DND-41 (cell line): ENCODE results near the gene ZFYVE28.

ENCODE experiments used
- ATAC-seq: fragments of 200-7000 bp; cut with Tn5 transposase; 3 replicates; pipeline ENCODE4 v1.9.1; 2021; ENCODE audit warnings: low read depth; ENCODE audit not compliant: insufficient read depth
- DNase-seq: peaks from one replicate; pipeline ENCODE4 v3.0.0-alpha.2; 2020
- H2AFZ ChIP-seq: 2 replicates; pipeline ENCODE4 v1.6.0; 2012; ENCODE audit warnings: low read depth, low read length
- H3K27ac ChIP-seq: 2 replicates; pipeline ENCODE4 v1.5.1; 2012; ENCODE audit warnings: low read length, inconsistent platforms
- H3K27me3 ChIP-seq: fragments of 200-600 bp; sonication (generic); 2 replicates; pipeline ENCODE4 v1.6.0; 2012; ENCODE audit warnings: low read length, mild to moderate bottlenecking, inconsistent platforms; ENCODE audit not compliant: insufficient read depth, poor library complexity
- H3K36me3 ChIP-seq: 2 replicates; pipeline ENCODE4 v1.5.1; 2012; ENCODE audit warnings: low read length, inconsistent platforms; ENCODE audit not compliant: insufficient read depth
- H3K4me1 ChIP-seq: 2 replicates; pipeline ENCODE4 v1.5.1; 2012; ENCODE audit warnings: mild to moderate bottlenecking, low read length; ENCODE audit not compliant: insufficient read depth
- H3K4me2 ChIP-seq: 2 replicates; pipeline ENCODE4 v1.6.0; 2012; ENCODE audit warnings: mild to moderate bottlenecking, moderate library complexity, low read length, inconsistent platforms; ENCODE audit not compliant: insufficient read depth
- H3K4me3 ChIP-seq, 2 experiments: fragments of 200-600 bp in 1 of 2; shearing (Covaris generic) in 1 of 2; 2 replicates each; pipeline ENCODE4 v1.5.1; 2012 to 2016; ENCODE audit warnings: inconsistent platforms in 2 of 2, low read length in 2 of 2, mild to moderate bottlenecking in 2 of 2, low read depth in 1 of 2, moderate library complexity in 1 of 2
- H3K79me2 ChIP-seq: 2 replicates; pipeline ENCODE4 v1.6.0; 2012; ENCODE audit warnings: low read length, inconsistent platforms; ENCODE audit not compliant: insufficient read depth
- H3K9ac ChIP-seq: 2 replicates; pipeline ENCODE4 v1.6.0; 2012; ENCODE audit warnings: low read depth, mild to moderate bottlenecking, inconsistent platforms, low read length, moderate library complexity
- H3K9me3 ChIP-seq: 2 replicates; pipeline ENCODE4 v1.5.1; 2012; ENCODE audit warnings: low read length, moderate library complexity, mild to moderate bottlenecking, inconsistent platforms; ENCODE audit not compliant: insufficient read depth, severe bottlenecking
- H4K20me1 ChIP-seq: 2 replicates; pipeline ENCODE4 v1.6.0; 2012; ENCODE audit warnings: low read length; ENCODE audit not compliant: insufficient read depth
- EZH2 ChIP-seq: IDR thresholded peaks from 3 replicates; pipeline ENCODE4 v1.6.1; 2012; ENCODE audit warnings: borderline replicate concordance, low read depth, mild to moderate bottlenecking, moderate library complexity, low read length, inconsistent platforms; ENCODE audit not compliant: severe bottlenecking
- TF ChIP-seq, protein P1 (sequence below): IDR thresholded peaks from 2 replicates; pipeline ENCODE4 v1.5.1; 2012; ENCODE audit warnings: borderline replicate concordance, low read length, moderate library complexity, mild to moderate bottlenecking; ENCODE audit not compliant: poor library complexity, severe bottlenecking; ENCODE audit errors: extremely low read depth

The ZFYVE28 gene

DNA sequence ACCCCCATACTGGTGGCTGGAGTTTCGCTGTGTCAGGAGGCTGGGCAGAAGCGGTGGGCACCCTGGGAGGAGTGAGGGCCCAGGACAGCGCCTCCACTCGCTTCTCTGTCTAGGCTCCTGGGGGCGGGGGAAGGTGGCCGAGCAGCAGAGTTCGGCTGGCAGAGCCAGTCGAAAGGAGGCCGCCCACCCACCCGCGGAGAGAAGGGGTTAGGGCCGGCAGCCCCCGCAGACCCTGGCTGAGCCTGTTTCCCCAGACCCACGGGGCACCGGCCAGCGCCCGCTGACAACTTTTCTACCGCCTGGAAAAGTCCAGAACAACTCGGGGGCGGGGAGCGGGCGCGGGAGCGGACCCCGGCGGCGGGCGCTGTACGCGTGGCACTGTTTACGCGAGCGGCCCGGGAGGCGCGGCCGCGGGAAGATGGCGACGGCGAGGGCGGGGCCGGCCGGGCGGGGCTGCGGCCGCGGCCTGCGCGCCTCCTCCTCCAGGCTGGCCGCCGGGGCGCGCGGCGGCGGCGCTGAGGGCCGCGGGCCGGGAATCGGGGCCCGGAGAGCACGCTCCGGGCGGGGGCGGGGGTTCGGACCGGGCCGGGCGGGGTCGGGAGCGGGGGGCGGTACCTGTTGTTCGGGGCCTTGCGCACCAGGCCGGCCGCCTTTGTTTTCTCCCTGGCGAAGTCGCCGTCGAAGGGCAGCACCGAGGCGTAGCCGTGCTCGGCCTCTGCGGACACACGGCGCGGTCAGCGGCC, 157.2 kb downstream of the ZFYVE28 start:
- Histone ChIP-seq H3K36me3 (peaks cover 40% of the 10 kb centered on the region), H4K20me1 (peaks cover 46% of the 10 kb centered on the region), H3K4me1 (peaks cover 37% of the 10 kb centered on the region), H2AFZ (peak overlapping the region; percentile 79), H3K4me2 (peak overlapping the region; percentile 85), H3K27ac (peak overlapping the region; percentile 67), H3K4me3 (peak overlapping the region; percentile 55 to 86; a peak in 3 of 4 replicates), H3K79me2 (peaks cover 32% of the 10 kb centered on the region), H3K9me3 (no peaks in the 10 kb centered on the region), H3K9ac (peak overlapping the region; percentile 73), H3K27me3 (no peaks in the 10 kb centered on the region)
- DNase-seq (peak; percentile 57), ATAC-seq (no peak)
- TF ChIP-seq EZH2, result no peak
- TF ChIP-seq, protein P1, sequence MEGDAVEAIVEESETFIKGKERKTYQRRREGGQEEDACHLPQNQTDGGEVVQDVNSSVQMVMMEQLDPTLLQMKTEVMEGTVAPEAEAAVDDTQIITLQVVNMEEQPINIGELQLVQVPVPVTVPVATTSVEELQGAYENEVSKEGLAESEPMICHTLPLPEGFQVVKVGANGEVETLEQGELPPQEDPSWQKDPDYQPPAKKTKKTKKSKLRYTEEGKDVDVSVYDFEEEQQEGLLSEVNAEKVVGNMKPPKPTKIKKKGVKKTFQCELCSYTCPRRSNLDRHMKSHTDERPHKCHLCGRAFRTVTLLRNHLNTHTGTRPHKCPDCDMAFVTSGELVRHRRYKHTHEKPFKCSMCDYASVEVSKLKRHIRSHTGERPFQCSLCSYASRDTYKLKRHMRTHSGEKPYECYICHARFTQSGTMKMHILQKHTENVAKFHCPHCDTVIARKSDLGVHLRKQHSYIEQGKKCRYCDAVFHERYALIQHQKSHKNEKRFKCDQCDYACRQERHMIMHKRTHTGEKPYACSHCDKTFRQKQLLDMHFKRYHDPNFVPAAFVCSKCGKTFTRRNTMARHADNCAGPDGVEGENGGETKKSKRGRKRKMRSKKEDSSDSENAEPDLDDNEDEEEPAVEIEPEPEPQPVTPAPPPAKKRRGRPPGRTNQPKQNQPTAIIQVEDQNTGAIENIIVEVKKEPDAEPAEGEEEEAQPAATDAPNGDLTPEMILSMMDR, result no peak

- Histone ChIP-seq H3K27ac (no peak overlapping the region; the same call in 1 of the 2 replicates), H3K36me3 (peaks cover 43% of the 10 kb centered on the region), H3K9me3 (no peaks in the 10 kb centered on the region), H2AFZ (no peak overlapping the region), H3K4me2 (peak overlapping the region; percentile 85), H3K4me1 (peaks cover 37% of the 10 kb centered on the region), H3K27me3 (no peaks in the 10 kb centered on the region), H3K79me2 (peaks cover 32% of the 10 kb centered on the region), H4K20me1 (peaks cover 54% of the 10 kb centered on the region), H3K4me3 (peak overlapping the region; percentile 55 to 86; a peak in 3 of 4 replicates), H3K9ac (peak overlapping the region; percentile 73)
- no peak for ATAC-seq
- DNase-seq, result no peak
- TF ChIP-seq, protein P1, result no peak
- no peak for TF ChIP-seq EZH2
Measured at GRCh38 chr4:2260344-2261109, 157.9 kb downstream of the ZFYVE28 start.

DNA sequence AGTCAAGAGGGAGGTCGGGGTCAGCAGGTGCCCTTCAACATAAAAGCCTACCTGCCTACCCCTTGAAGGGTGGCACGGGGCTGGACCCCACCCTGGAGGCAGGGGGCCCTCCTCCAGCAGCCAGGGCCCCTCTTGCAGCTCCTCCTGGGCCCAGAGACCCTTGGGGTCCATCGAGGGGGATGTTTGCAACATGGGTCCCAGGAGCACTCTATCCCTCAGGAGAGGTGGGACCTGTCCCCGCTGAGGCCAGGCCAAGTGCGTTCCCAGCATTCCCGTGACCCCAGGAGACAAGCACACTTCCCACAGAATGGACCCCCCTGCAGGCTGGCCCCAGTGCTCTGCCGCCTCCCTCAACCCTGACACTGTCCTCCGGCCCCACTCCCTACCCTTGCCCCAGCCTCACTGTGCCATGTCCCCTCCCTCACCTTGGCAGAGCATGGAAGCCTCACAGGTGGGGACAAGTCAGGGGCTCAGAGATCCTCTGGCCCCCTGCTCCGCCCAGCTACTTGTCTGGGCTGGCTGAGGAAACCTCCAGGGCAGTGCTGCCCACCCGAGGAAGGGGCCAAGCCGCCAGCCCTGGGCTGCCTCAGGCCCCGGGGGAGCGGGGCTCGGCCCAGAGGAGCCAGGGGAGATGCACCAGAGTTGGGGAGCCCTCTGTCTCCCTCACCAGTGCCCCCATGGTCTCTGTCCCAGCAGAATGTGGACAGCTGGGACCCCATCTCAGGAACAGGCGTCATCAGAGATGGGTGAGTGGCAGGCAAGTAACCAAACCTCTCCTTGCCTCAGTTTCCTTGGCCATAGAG, 158.7 kb downstream of the ZFYVE28 start:
- Histone ChIP-seq H3K4me3 (peak overlapping the region in 1 of 2 experiments; percentile 86; a peak in 1 of 4 replicates), H3K9me3 (no peaks in the 10 kb centered on the region), H3K27ac (no peak overlapping the region), H3K4me1 (peaks cover 37% of the 10 kb centered on the region), H3K9ac (peak overlapping the region; percentile 73; the same call in 1 of the 2 replicates), H3K27me3 (no peaks in the 10 kb centered on the region), H3K79me2 (peaks cover 32% of the 10 kb centered on the region), H3K36me3 (peaks cover 46% of the 10 kb centered on the region), H3K4me2 (peak overlapping the region; percentile 85), H4K20me1 (peaks cover 61% of the 10 kb centered on the region), H2AFZ (no peak overlapping the region)
- no peak for DNase-seq
- ATAC-seq, result no peak
- TF ChIP-seq EZH2, result no peak
- TF ChIP-seq, protein P1, result no peak
